Measurements from ENCODE around the gene RASGEF1C.

GRCh38 chr5:180079702-180080466 is 129.1 kb downstream of the RASGEF1C start:
- TF ChIP-seq ELF1 (CRISPR knock-in tag; IDR thresholded peaks at IDR 0.05) (no peak), HOXA7 (CRISPR knock-in tag; IDR thresholded peaks at IDR 0.05) (no peak), TAF15 (IDR thresholded peaks at IDR 0.05; ENCODE audit: low read depth, low read length, poor library complexity, severe bottlenecking) (no peak), THRA (CRISPR knock-in tag; IDR thresholded peaks at IDR 0.05; ENCODE audit: borderline replicate concordance) (no peak), ZNF780A (CRISPR knock-in tag; IDR thresholded peaks at IDR 0.05) (no peak), KDM5B (CRISPR knock-in tag; IDR thresholded peaks at IDR 0.05; ENCODE audit: borderline replicate concordance) (no peak), POLR2AphosphoS5 (IDR thresholded peaks at IDR 0.05; ENCODE audit: low read depth, low read length) (no peak)
